Measurements from ENCODE around the gene ZBTB5.

The ZBTB5 gene

DNA sequence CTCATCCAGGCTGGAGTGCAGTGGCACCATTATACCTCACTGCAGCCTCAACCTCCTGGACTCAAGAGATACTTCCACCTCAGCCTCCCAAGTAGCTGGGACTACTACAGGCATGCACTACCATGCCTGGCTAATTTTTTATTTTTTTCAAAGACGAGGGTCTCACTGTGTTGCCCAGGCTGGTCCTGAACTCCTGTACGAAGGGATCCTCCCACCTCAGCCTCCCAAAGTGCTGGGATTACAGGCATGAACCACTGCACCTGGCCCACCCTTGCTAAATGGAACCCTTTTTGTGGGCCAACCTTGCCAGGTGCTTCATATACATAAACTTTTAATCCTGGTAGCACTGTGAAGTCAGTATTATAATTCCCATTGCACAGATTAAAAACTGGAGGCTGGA is 41.7 kb downstream of the ZBTB5 start:
- DNase-seq (ENCODE audit: low read depth) = no peak

DNA sequence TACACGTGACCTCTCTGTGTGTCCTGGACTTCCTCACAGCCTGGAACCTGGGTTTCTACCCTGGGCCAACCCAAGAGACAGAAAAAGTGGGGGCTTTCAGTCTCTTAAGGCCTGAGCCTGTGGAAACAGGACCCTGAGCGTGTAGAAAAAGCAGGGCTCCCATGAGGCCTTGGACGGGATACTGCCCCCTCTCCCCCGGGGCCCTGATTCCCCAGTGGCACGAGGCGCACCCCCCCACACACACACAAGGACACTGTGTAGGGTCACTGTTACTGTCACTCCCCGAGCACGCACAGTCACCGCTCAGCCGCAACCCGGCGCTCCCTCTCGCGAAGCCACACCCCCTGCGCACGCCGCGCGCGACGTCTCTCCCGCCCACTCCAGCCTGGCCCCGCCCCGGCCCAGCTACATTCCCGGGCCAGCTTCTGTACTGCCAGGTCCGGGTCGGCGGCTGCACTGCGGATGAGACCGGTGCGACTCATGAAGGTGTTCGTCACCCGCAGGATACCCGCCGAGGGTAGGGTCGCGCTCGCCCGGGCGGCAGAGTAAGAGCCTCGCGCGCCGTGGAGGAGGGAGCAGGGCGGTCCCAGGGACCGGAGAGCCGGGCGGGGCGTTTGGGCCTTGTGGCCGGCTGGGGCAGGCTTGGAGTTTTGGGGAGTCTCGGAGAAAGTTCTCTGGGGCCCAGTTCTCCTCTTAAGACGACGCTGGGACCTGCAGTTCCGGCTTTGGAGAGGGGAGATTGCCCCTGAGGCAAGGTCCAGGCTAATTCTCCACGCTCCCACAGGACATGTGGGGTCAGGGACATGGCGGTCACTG is 42.8 kb downstream of the ZBTB5 start, which contains the start of gene GRHPR:
Gene GRHPR (plus strand): TSS at position 408 of the 816 bp plus-strand sequence. CDS start 55 bp downstream, at position 463.
- peak; percentile 78 for DNase-seq (ENCODE audit: low read depth)

- DNase-seq (ENCODE audit: low read depth) = no peak
These were observed 43.3 kb downstream of the ZBTB5 start for GRCh38 chr9:37421914-37422288.

- DNase-seq (ENCODE audit: low read depth) = no peak
These were observed 44.7 kb downstream of the ZBTB5 start for GRCh38 chr9:37420271-37421215.

DNA sequence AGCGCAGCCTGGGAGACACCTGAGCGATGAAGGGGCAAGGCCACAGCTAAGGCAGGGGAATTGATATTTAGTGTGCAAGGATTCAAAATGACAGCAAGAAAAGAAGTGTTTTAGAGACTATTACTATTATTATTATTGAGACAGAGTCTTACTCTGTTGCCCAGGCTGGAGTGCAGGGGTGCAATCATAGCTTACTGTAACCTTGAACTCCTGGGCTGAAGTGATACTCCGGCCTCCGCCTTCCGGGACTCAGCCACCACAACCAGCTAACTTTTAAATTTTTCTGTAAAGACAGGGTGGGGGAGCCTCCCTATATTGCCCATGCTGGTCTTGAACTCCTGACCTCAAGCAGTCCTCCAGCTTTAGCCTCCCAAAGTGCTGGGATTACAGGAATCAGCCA is 46.0 kb downstream of the ZBTB5 start:
- DNase-seq (ENCODE audit: low read depth) = no peak

DNA sequence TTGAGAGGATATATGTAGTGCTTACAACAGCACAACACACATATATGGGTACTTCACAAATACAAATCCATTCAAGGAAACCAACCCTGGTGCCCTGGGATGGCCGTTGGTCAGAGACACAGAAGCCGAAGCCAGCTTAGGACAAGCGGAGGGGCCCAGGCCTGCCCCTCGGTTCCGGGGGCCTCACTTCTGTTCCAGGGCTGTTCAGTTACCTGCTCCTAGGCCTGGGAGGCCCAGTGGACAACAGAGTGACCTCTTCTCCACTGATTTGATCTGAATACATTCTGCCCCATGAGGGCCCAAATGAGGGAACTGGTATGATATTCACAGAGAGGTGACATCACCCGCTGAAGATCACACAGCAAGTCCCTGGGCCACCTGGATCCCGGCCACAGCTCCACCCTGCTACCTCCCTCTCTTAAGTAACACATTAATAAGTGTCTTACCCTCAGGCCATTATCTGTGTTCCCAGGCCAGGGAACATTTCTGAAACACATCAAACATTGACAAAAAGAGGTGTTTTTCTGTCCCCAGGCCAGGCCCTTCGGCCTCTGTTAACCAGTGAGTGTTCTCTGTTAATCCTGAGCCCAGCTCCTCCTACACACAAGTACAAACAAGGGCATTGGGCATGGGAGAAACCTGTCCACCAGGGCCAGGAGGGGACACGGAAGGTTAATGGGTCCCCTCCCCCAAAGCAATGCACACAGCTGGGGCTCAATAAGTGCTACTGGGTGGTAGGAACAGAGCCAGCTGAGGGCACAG is 47.2 kb downstream of the ZBTB5 start:
- DNase-seq (ENCODE audit: low read depth) = no peak

DNA sequence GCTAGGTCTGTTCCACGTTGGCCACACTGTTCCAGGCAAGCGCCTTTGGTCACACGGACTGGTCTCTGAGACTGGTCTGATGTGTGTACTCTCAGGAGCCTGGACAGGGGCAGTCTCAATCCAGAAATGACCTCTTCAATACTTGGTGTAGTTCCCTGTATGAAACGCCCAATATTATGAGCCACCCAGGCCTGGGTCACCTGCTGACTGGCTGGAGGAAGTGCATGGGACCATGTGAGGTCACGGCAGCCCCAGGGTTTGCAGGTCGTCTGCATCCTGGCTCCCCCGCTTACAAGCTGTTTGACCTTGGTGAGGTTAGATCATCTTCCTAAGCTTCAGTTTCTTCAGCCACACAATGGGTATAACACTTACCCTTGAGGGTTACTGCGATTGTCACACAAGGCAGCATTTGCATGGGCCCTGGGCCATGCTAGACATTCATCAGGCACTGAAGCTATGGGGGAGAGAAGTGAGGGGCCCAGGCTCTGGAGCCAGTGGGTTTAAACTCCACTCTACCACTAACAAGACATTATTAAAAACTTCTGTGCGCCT is 47.9 kb downstream of the ZBTB5 start:
- DNase-seq (ENCODE audit: low read depth) = no peak

DNA sequence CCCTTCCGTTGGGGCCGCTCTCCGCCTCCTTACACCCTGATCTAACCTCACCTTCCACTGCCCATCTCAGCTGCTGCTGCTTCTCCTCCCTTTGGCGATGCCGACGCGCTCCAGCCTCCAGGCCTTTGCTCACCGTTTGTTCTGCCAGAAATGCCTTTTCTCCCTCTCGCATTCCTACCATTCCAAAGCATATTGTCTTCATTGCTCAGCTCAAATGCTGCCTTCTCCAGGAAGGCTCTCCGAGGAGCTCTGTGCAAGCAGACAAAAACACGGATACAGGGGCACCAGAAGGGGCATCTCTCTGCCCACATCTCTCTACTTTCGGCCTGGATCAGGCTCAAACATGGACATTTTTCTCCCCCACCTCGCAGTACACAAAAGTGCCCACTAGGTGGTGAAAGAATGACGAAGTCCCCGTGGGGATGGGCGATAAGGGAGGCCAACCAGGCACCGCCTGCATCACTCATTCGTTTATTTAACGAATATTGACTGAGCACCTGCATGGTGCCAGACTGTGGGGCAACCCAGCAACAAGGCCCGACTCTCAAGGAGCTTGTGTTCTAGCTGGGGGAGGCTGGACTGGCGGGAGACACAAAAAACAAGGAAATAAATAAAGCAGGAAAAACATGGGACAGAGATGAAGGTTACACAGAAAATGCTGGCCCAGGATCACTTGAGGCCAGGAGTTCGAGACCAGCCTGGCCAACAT is 50.1 kb downstream of the ZBTB5 start:
- DNase-seq (ENCODE audit: low read depth) = peak; percentile 38

- no peak for DNase-seq (ENCODE audit: low read depth)
These were observed 50.7 kb downstream of the ZBTB5 start for GRCh38 chr9:37414503-37414943.

DNA sequence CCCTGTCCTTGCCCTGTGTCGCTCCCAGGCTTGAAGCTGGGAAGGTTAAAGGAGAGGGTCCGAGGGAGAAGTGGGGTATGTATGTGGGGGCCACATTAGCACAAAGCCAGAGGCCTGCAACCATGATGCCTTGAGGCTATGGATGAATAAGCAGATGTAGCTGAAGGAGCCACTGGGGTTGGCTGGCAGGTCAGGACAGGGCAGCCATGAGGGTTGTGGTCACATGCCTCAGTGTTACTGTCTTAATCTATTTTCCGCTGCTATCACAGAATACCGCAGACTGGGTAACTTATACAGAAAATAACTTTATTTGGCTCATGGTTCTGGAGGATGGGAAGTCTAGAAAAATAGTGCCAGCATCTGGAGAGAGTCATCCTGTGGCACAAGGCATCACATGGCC is 51.9 kb downstream of the ZBTB5 start:
- DNase-seq (ENCODE audit: low read depth) = no peak

- no peak for DNase-seq (ENCODE audit: low read depth)
These were observed 52.7 kb downstream of the ZBTB5 start for GRCh38 chr9:37412431-37413151.

- no peak for DNase-seq (ENCODE audit: low read depth)
These were observed 54.1 kb downstream of the ZBTB5 start for GRCh38 chr9:37410969-37411785.

DNA sequence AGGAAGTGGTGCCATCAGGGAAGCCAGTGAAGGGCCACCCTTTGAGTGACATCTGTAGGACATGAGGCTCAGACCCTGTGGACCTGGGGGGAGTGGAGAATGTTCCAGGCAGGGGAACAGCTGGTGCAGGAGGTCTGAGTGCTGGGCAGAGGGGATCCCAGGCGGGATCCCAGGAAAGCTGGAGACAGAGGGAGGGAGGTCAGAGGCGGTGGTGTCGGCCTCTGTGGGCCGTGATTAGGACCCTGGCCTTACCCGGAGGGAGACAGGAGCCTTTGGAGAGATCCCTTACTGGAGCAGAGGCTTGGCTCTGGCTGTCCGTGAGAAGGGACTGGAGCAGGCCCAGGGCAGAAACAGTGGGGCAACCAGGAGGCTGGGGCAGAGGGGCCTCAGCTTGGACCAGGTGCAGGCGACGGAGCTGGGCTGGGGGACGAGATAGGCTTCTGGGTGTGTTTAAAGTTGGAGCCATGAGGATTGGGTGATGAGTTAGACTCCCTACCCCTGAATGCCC is 54.8 kb downstream of the ZBTB5 start:
- DNase-seq (ENCODE audit: low read depth) = no peak

DNA sequence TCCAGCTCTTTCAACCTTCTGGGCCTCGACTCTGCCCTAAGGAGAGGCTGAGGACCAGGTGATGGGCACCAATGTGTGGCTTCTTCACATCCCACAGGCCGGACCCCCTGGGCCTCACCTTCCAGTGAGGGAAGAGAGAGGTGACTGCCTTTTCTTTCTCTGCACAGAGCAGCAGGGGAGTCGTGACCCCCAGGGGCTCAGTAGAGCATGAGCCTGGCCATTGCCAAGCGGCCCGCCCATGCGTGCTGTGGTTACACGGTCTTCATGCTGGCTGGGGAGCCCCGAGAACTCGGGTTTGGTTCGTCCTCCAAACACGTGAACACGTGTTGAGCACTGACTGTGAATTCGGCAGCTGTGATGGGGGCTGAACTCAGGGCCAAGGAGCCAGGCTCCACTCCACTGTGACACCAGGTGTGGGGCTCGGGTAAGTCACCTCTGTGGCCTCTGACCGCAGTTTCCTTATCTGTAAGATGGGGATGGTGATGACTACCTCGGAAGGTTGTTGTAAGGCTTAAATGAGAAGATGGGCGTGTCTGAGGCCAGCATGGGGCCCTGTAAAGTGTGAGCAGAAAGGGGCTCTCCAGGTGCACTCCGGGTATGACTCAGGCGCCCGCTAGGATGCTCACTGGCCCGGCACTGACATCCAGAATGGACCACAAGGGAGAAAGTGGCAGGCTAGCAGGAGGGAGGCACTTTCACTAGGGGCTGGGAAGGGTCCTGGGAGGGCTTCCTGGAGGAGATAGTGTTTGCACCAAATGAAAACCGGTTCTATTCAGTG is 56.1 kb downstream of the ZBTB5 start:
- peak; percentile 73 for DNase-seq (ENCODE audit: low read depth)

- no peak for DNase-seq (ENCODE audit: low read depth)
These were observed 57.8 kb downstream of the ZBTB5 start for GRCh38 chr9:37407468-37407867.

DNA sequence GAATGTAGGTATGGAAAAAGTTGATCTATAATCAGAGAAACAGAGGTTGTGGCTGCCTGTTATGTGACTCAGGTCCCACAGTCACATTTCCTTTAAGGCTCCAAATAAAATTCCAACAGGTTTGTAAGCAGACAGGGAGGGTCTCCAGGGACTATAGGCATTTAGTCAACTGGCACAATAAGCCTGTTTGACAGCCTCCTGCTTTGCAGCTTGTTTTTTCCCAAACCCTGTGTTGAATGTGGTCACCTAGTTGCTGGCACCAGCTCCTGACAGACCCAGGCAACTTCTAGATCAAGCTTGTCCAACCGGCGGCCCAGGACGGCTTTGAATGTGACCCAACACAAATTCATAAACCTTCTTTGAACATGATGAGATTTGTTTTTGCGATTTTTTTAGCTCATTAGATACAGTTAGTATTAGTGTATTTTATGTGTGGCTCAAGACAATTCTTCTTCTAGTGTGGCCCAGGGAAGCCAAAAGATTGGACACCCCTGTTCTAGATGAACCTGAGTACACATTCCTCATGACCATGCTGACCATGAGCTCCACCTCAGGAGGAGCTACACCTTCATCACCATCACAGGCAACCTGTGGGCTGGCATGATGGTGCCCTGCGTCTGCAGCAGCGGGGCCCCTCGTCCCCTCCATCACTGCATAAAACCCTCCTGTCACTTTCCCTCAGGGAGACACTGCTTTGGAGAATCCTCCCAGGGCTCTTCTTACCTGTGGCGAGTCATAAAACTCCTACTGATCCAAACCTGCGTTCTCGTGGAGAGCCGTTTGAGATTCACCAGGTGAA is 58.4 kb downstream of the ZBTB5 start:
- DNase-seq (ENCODE audit: low read depth) = no peak

DNA sequence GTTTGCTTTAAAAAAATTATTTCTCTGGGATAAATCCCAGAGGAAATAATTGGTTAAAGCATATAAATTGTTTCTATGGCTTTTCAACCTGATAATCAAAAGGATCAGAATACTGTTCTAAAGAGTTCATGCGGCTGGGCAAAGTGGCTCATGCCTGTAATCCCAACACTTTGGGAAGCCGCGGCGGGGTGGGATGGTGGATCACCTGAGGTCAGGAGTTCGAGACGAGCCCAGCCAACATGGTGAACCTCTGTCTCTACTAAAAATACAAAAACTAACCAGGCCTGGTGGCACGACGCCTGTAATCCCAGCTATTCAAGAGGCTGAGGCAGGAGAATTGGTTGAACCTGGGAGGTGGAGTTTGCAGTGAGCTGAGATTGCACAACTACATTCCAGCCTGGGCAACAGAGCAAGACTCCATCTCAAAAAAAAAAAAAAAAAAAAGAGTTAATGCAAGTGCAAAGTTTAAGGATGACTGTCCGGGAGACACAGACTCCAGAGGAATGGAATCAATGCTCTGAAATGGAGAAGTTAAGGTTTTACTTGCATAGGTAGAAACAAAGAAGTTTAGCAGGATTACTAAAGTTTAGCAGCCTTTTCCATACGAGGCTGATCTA is 59.4 kb downstream of the ZBTB5 start:
- no peak for DNase-seq (ENCODE audit: low read depth)

Data from T-helper 22 cell (primary cell).